ENCODE data around the gene RNF112.
"Not testable (repeated sequence)": the region's sequence is repeated elsewhere in the genome, so short reads cannot be mapped to it uniquely, and the experiment has no call there.

Gene RNF112

GRCh38 chr17:19449656-19450055 lies 38.6 kb downstream of the RNF112 start:
- DNase-seq, result no peak

DNA sequence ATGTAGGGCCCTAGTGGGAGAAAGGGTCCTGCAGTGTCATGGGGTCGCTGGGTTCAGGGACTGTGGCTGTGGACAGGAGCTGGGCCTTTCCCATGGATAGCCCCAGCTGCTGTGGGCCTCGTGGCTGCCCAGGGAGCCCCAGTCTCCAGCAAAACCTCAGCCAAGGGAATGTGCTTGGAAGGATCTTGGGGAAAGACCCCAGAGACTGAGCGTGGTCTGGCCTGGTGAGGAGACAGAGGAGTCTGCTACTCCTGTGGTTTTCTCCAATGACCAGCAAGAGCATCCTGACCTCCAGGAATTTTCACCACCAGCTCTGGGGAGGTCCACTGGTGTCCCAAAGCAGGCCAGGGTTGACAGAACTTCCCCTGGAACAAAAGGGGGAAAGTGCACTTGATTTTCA lies 42.3 kb downstream of the RNF112 start:
- no peak for DNase-seq

DNA sequence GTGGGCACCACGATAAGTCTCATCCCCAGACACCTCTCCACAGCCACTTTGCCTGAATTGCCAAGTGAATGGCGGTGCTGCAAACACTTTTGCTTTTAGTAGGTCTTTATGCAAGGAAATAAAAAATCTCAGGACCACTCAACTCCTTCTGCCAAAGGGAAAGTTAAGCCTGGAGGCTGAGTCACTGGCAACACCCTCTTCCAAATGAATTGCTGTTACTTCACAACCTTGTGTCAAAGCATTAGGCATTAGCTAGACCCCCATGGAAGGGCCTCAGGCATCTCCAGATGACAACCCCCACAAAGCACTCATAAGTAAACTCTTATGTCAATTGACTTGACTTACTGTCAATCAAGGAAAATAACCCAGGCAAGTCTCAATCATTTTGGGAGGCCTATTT lies 43.0 kb downstream of the RNF112 start:
- no peak for DNase-seq

- no peak for DNase-seq
Observed at GRCh38 chr17:19456016-19456927, 45.2 kb downstream of the RNF112 start.

GRCh38 chr17:19457046-19457445 lies 46.0 kb downstream of the RNF112 start:
- no peak for DNase-seq

- DNase-seq, result no peak
Observed at GRCh38 chr17:19457830-19458271, 46.8 kb downstream of the RNF112 start.

DNA sequence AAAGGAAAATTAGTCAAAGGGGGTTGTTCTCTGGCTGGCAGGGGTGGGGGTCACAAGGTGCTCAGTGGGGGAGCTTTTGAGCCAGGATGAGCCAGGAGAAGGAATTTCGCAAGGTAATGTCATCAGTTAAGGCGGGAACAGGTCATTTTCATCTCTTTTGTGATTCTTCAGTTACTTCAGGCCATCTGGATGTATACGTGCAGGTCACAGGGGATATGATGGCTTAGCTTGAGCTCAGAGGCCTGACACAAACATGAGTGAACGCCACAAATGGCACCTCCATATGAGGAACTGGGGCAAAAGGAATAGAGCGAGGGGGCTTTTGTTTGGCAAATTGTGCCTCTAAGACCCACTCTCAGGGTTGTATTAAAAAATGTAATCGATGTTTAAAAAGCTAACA lies 47.4 kb downstream of the RNF112 start:
- DNase-seq, result not testable (repeated sequence)

DNA sequence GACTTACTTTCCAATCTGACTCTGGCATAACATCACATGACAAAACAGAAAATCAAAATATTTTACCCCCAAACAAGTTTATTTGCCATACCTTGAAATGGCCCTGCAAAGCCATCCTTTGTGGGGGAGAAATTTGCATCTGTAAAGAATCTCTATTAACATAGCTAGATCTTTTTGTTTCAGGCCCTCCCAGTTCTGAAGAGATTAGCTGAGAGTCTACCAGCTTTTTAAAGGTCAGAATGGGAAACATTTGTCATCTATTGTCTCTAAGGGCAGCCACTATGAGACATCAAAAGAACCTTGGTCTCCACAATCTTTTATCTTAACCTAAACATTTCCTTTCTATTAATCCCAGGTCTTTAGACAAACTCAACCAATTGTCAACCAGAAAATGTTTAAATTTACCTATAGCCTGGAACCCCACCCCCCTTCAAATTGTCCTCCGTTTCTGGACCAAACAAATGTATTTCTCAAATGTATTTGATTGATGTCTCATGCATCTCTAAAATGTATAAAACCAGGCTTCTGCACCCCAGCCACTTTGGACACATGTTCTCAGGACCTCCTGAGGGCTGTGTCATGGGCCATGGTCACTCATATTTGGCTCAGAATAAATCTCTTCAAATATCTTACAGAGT lies 48.1 kb downstream of the RNF112 start:
- not testable (repeated sequence) for DNase-seq

- no peak for DNase-seq
Observed at GRCh38 chr17:19460700-19461099, 49.7 kb downstream of the RNF112 start.

DNA sequence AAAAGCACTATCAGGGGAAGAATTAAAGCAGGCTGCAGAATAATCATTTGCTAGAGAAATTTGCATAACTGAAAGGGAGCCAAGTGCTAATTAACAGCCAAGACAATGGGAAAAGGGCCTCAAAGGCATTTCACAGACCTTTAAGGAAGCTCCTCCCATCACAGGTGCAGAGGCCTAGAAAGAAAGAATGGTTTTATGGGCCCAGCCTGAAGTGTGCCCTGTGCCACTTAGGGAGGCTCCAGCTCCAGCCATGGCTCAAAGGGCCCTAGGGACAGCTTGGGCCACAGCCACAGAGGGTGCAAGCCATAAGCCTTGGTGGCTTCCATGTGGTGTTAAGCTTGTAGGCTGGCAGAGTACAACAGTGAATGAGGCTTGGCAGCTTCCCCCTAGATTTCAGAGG lies 50.1 kb downstream of the RNF112 start:
- DNase-seq, result no peak

GRCh38 chr17:19461681-19462080 lies 50.6 kb downstream of the RNF112 start:
- no peak for DNase-seq

DNA sequence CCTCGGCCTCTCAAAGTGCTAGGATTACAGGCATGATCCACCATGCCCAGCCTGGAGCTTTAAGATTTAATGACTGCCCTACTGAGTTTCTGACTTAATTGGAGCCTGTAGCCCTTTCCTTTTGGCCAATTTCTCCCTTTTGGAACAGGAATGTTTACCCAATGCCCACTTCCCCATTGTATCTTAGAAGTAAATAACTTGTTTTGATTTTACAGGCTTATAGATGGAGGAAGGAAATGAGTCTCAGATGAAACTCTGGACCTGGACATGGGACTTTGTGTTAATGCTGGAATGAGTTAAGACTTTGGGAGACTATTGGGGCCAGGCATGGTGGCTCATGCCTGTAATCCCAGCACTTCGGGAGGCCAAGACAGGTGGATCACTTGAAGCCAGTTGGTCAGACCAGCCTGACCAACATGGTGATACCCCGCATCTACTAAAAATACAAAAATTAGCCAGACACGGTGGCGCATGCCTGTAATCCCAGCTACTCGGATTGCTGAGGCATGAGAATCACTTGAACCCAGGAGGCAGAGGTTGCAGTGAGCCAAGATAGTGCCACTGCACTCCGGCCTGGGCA lies 51.5 kb downstream of the RNF112 start:
- not testable (repeated sequence) for DNase-seq

- DNase-seq, result no peak
Observed at GRCh38 chr17:19464031-19465026, 53.3 kb downstream of the RNF112 start.
